Measurements from ENCODE around the gene PRCP.

DNA sequence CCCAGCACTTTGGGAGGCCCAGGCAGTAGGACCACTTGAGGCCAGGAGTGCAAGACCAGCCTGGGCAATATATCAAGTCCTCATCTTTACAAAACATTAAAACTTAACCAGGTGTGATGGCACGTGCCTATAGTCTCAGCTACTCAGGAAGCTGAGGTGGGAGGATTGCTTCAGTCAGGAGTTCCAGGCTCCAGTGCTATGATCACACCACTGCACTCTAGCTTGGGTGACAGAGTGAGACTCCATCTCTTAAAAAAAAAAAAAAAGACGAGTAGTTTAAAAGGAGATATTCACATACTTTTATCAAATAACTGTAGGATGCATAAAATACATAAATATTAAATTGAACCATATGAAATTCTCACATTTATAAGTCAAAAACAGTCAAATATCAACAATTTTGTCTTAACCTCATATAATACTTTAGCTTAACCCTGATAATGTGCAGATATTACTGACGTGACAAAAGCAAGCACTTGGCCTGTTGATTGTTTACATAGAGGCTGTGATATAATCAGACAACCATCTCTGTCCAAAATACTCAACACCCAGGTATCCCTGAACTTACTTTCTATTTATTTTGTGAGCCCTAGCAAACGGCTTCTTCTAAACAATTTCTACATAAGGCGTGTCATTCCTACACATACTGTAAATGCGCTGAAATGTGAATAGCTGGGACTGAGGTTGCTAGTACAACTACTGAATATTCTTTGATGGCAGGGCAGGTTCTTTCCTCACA lies 57.0 kb downstream of the PRCP start:
- TF ChIP-seq, protein P1, sequence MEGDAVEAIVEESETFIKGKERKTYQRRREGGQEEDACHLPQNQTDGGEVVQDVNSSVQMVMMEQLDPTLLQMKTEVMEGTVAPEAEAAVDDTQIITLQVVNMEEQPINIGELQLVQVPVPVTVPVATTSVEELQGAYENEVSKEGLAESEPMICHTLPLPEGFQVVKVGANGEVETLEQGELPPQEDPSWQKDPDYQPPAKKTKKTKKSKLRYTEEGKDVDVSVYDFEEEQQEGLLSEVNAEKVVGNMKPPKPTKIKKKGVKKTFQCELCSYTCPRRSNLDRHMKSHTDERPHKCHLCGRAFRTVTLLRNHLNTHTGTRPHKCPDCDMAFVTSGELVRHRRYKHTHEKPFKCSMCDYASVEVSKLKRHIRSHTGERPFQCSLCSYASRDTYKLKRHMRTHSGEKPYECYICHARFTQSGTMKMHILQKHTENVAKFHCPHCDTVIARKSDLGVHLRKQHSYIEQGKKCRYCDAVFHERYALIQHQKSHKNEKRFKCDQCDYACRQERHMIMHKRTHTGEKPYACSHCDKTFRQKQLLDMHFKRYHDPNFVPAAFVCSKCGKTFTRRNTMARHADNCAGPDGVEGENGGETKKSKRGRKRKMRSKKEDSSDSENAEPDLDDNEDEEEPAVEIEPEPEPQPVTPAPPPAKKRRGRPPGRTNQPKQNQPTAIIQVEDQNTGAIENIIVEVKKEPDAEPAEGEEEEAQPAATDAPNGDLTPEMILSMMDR (IDR thresholded peaks at IDR 0.05 in 4 of 5, conservative IDR thresholded peaks at IDR 0.05 in 1 of 5), result no peak
- TF ChIP-seq POLR2A (IDR thresholded peaks at IDR 0.05), result no peak
